Hematopoietic multipotent progenitor cell treated with erythropoietin and hydrocortisone succinate and interleukin-3 and kit ligand, for 6 days (in vitro differentiated cells): ENCODE data around the gene PCED1A.

Experiments used
- DNase-seq: peaks from one replicate; pipeline ENCODE4 v3.0.0-alpha.2; 2015

PCED1A gene, protein sequence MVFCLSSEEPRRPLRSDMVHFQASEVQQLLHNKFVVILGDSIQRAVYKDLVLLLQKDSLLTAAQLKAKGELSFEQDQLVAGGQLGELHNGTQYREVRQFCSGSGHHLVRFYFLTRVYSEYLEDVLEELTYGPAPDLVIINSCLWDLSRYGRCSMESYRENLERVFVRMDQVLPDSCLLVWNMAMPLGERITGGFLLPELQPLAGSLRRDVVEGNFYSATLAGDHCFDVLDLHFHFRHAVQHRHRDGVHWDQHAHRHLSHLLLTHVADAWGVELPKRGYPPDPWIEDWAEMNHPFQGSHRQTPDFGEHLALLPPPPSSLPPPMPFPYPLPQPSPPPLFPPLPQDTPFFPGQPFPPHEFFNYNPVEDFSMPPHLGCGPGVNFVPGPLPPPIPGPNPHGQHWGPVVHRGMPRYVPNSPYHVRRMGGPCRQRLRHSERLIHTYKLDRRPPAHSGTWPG

DNA sequence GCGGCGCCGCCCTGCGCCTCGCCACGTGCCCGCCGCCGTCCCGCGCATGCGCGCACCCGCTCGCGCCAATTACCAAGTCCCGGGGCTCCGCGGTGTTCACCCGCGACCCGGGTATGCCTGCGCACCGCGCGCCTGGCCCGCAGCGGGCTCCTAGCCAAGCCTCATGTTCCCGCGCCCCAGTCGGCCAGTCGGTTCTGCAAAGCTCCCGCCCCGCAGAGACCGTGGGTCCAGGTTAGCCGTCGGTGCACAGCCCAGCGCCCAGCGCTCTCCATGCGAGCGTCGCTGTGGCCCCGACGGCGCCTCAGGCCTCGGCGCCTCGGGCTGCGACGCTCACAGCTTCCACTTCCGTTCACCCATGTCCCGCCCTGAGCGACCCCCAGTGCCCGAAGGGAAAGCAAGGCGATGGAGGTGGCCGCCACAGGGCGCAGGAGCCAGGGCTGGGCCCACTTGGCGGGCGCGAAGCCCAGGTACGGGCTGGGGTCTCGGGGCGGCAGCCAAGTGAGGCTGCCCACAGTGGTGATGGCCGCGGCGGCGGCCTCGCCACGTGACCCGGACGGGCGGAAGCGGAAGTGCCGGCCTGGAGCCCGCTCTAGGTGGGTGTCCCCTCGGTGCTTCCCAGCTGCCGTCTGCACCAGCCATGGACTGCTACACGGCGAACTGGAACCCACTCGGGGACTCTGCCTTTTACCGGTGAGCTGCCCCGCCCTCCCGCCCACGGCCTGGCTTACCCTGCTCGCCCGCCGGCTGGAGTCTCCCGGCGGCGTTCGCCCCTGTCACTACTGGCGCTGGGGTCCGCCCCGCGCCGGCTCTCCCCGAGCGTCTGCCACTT, at the start of gene PCED1A, which contains the start of gene VPS16:
PCED1A (minus strand) TSS at position 518 of the 829 bp plus-strand sequence. CDS start 743 bp downstream, outside the sequence.
VPS16 (plus strand) TSS at position 608 of the 829 bp plus-strand sequence; CDS start at position 638, 30 bp downstream.
- DNase-seq, result peak; percentile 91

DNA sequence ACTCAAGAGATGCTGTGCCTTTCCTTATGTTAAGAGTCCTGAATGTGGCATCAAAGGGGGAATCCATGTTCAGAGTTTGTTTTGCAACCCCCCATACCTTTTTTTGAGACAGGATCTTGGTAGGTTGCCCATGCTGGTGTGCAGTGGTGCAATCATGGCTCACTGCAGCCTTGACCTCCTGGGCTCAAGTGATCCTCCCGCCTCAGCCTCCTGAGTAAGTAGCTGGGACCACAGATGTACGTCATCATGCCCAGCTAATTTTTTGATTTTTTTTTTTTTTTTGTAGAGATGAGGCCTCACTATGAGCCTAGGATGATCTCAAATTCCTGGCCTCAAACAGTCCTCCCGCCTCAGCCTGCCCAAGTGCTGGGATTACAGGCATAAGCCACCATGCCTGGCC, 49.3 kb upstream of the PCED1A start:
- no peak for DNase-seq

DNA sequence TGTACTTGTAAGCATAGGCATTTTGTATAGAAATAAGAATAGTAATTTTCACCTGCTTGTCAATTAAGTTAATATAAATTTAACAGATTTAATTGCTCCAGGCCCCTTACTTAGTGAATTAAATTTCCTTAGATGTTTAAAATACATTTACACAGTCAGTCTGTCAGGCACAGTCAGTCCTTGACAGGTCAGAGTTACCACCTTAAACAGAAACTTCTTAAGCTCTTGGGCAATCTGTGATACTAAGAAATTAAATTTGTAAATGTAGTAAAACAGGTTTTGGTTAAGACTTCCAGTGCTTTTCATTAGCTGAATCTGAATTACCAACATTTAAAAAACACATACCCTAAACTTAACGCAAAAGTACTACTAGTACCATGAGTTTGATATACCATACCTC, 48.8 kb upstream of the PCED1A start:
- no peak for DNase-seq

DNA sequence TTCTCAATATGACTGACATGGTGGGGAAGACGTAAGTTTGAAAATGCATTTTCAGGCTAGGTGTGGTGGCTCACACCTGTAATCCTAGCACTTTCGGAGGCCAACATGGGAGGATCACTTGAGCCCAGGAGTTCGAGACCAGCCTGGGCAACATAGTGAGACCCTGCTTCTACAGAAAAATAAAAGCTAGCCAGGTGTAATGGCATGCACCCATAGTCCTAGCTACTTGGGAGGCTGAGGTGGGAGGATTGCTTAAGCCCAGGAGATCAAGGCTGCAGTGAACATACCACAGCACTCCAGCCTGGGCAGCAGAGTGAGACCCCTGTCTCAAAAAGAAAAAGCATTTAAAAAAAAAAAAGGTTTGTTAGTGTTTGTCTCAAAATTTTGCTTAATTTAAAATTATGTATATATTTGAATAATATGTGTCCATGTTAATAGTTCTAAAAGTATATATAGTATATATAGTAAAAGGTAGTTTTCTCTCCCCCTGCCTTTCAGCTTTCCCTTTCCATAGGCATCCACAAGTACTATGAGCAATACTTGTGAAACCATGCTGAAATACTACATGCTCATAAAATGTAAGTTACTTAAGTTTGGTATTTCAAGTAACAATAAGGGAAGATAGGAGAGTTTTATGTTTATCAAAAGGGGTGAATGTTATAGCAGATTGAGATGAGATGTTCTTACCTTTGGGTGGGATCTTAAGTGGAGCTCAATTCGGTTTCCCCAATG, 47.9 kb upstream of the PCED1A start:
- no peak for DNase-seq

DNA sequence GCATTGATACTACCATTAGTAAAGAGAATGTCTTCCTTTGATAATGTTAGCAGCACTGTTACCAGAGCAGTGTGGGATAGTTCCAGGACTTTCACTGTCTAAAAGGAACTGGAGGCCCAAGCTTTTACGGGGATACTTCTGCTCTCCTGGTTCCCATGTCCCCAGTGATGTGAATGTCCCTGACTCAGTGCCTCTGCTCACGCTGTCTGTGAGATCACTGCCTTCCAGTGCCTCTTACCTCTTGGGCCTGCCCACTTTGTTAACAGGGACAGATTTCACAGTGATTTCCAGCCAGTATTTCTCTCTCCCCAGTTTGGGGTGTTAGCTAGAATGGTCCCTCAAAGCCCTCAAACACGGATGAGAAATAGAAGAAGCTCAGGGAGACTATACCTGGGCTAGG, 47.3 kb upstream of the PCED1A start:
- DNase-seq, result no peak

DNA sequence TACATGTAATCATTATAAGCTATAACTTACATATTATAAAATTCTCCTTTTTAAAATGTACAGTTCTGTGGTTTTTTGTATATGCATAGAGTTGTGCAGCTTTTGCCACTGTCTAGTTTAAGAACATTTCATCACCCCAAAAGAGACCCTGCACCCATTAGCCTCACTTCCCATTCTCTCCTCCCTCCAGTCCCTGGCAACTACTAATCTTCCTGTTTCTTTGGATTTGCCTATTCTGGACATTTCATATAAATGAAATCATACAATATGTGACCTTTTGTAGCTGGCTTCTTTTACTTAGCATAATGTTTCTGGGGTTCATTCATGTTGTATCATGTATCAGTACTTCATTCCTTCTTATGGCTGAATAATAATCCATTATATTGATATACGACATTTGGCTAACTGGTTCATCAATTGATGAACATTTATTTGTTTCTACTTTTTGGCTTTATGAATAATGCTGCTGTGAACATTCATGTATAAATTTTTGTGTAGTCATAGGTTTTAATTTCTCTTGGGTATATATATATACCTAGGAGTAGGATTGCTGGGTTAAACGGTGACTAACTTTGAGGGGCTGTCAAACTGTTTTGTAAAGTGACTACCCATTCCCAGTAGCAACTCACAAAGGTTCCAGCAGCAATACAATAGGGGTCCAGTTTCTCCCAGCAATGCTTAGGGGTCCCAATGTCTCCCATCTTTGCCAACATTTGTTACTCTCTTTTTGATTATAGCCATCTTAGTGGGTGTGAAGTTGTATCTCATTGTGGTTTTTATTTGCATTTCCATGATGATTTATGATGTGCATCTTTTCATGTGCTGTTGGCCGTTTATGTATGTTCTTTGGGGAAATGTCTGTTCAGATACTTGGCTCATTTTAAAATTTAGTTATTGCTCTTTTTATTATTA, 43.5 kb upstream of the PCED1A start:
- no peak for DNase-seq

DNA sequence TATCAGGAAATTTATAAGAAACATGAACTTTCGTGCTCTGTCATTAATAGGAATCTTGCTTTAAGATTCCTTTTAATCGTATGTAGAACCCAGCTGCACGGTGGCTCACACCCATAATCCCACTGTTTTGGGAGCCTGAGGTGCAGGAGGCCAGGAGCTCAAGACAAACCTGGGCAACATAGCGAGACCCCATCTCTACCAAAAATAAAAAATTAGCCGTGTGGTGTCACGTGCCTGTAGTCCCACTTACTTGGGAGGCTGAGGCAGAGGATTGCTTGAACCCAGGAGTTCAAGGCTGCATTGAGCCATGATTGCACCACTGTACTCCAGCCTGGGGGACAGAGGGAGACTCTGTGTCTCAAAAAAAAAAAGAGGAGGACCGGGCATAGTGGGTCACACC, 40.2 kb upstream of the PCED1A start:
- no peak for DNase-seq

DNA sequence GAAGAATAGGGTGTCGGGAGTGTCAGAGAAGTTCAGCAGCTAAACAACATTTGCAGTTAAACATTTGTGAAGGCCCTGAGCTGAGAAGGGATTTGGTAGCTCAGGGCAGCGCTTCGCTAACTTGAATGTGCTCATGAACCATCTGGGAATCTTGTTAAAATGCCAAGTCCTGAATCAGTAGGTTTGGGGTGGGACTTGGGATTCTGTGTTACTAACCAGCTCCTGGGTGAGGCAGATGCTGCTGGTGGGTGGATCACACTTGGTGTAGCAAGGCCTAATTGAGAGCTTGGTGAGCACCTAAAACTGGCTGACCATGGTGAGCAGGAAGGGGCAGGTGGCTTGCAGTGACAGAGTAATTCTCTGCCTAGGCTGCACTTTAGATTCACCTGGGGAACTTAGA, 38.7 kb upstream of the PCED1A start:
- no peak for DNase-seq

DNA sequence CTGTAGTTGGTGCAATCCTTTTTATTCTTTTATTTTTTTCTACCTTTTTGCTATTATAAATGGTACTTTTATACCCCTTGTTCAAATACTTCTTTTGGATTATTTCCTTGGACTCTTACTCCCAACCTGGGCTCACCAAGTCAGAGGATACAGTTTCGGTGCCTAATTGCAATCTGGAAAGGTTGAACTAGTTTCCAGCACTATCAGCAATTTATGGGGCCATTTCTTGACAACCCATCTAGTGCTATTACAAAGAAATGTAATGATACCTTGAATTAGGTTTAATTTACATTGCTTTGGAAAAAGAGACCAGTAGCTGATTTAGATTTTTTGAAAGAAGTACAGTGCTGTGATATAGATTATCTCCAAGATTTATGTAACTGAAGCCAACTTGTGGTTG, 38.1 kb upstream of the PCED1A start:
- DNase-seq, result no peak

DNA sequence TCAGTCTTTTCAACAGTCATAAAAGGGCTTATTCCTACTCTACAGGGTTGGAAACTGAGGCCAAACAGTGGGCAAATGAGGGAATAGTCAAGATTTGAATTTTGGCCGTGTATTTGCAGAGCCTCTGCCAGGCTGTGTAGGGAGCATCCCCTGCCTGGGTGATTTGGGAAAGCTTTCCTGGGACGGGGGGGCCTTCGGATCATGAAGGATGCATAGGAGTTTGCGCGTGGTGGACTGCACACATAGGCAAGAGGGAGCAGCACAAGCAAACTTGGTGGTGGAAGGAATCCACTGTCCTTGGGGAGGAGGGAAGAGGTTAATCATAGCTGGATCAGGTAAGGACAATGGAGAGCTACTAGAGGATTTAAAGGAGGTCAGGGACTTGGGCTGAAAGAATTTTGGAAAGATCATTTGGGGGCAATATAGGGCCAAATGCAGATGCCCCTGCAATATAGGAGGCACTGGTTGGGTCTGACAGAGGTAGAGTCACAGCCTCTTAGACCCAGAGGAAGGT, 35.3 kb upstream of the PCED1A start:
- DNase-seq, result no peak

DNA sequence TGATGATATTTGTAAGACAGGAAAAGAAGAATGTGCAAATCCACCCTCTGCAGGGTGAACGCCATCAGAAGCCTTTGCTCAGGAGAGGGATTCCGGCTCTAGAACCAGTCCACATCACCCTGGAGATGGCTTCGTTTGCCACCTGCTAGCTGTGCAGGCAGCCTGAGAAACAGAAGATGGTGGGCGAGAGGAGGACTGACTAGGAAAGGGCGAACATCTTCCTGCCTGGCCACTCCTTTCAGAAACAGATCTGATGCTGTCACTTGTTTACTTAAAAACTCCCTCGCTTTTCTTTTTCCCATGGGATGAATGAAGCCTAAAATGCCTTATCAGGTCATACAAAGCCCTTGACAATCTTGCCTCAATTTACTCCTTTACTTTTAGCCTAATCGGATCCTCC, 34.0 kb upstream of the PCED1A start:
- DNase-seq, result peak; percentile 50

DNA sequence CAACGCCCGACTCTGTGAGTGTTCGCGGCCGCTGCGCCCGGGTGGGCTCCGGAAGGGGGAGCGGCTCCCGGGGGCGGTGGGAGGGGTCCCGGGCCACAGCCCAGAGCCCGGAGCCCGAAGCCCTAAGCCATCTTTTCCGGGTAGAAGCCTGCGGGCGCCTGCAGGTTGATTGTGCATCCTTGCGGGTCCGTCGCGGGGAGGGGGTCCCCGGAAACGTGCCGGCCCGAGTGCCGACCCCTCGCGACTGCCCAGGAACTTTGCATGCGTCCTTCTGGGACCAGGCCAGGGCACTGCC, 33.2 kb upstream of the PCED1A start:
- peak; percentile 71 for DNase-seq

DNA sequence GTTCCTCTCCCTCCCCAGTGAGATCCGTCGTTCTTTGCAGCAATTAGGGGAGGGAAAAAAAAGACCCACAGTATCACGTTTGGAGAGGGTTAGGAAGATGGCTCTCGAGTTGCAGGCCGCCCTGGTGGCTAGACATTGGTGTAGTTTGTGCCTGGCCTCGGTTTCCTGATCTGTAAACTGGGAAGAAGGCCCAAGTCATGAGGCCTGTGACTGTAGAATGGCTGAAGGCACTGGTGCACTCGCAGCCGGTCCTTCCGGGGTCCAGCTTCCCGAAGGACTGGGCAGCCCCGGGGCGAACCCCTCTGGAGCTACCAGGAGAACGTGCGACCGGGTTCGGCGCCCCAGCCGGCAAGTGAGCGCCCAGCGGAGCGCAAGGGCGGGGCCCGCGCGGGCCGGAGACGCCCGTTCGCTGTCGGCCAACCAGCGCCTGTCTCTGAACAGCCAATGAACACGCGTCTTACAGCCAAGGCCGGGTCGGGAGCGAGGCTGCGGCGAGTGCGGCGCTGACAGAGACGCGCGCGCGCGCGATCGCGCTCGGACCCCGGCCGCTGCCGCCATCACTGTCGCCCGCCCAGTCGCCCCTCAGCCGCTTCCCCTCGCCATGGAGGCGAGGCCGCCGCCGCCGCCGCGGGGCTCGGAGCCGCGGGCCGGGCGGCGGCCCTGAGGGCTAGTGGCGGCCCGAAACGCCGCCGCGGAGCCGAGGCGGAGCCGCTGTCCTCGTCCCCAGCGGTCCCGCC, 32.7 kb upstream of the PCED1A start, which contains the start of gene PTPRA:
PTPRA (plus strand) TSS at position 472 of the 737 bp plus-strand sequence. CDS start 90,797 bp downstream, outside the sequence.
- DNase-seq, result peak; percentile 96

DNA sequence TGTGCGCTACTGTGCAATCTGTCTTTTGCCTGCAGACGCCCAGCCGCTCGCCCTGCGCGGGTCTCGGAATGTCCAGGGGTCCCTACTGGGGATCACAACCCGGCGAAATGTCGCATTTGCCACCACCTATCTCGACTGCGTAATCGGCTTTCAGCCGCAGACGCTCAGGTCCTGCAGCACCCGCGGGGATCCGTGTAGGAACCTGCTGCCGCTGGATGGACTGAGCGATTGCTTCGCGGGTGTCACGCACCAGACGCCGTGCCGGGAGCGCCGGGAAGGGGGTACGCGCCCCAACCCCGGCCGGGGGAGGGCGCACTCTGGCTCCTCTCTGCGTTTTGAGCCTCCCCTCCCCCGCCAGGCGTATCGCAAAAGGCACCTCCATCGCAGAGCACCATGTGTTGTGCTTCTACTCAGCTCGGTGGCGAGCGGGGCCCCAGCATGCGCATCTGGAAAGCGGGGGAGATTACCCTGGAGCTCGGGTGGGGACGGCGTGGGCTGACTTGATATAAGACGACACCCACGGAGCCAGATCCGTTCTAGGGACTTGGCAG, 32.1 kb upstream of the PCED1A start:
- DNase-seq, result peak; percentile 91

DNA sequence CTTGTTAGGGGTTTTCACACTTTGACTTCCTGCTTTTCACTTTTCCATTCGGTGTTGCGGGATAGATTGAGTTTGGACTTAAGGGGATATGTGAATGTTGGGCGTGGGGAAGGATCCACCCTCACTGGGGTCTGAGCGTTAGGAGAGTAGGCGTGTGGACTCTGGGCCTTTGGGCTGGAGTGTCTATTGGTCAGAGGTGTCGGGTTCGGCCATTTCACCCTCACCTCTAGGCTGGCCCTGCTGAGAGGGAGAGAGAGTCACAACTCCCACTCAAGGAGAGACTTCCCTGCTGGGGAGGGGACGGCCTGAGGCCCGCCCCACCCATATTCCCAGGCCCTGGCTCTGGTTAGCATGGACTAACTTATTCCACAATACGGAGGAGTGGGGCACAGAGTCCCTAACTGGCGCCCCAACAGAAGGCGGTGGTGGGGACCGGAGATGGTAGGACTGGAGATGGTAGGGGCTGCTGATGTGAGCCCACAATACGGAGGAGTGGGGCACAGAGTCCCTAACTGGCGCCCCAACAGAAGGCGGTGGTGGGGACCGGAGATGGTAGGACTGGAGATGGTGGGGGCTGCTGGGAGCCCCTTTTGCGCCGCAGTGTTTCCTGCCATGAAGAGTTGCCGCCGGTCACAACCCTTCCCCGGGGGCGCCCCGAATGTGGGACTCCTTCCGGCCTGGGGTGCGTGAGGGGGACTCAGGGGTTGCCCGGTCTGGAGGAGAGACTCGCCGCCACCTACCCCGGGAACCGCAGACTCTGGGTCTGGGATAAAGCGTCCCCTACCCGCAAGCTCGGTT, 31.4 kb upstream of the PCED1A start:
- peak; percentile 22 for DNase-seq

DNA sequence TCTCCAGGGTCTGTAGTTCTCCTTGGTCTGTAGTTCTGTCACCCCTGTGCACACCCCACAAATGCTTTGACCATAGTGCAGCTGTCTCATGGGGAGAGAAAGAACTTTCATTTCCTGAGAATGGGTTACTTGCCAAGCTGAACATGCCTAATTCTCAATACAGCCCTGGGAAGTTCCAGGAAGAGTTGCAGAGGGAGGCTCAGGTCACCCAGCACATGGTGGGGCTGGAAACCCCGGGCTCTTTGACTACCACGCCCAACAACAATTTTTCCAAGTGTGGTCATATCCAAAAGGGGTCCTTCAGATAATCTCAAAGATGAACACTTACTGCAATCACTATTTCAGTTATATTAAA, 30.6 kb upstream of the PCED1A start:
- peak; percentile 51 for DNase-seq

DNA sequence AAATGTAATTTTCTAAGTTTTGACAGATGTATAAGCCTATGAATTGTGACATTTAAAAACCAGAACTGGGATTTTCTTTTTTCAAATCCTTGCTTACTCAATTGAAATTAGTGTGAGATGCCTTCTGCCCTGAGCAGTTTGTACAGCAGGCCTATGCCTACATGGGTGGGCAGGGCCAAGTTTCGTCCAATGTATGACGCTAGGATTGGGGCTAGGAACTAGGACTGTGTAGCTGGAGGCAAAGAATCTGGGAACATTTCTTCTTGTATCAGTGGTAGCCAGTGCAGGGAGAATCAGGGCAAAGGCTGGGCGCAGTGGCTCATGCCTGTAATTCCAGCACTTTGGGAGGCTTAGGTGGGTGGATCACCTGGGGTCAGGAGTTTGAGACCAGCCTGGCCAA, 28.9 kb upstream of the PCED1A start:
- no peak for DNase-seq

DNA sequence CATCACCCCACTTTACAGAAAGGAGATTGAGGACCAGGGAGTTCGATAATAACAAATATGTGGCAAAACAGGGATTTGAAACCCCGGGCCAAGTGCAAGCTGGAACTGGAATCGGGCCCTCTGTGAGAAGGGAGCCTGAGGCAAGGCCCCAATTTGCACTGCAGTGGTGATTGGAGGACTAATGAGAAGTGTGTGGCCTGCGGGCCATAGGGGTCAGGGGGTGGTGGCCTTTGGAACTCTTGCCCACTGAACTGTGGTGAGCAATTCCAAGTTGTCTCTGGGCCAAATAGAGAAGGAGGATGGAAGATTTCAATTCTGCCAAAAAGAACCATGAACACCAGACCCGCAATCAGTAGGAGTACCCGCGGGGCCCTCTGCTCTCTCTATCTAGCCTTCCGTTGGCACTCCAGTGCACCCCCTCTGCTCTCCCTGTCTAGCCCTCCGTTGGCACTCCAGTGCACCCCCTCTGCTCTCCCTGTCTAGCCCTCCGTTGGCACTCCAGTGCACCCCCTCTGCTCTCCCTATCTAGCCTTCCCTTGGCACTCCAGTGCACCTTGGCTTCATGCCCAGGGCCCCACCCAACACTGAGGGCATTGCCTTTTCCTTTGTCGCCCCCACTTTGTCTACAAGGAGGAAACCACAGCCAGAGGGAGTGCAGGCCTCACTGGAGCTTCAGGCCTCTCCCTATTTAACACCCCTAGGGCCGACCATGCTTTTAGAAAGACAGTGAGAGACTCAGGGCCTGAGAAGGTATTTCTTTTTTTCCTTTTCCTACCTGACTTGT, 26.8 kb upstream of the PCED1A start:
- DNase-seq, result peak; percentile 96

DNA sequence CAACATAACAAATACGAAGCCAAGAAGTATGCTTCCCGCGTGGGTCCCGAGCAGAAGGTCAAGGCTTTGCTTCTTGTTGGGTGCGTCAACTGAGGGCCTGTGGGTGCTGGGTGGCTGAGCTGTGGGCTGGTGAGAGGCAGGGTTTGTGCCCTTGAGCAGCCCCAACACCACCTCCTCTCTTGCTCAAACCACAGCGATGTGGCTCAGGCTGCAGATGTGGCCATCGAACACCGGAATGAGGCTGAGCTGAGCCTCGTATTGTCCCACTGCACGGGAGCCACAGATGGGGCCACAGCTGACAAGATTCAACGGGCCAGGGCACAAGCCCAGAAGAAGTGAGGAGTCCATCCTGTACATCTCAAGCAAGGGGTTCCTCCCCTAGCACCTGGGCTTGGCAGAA, 25.8 kb upstream of the PCED1A start:
- no peak for DNase-seq
